ENCODE measurements around the gene S100G. TPM values are rescaled to one million over a fixed set of nuclear protein-coding genes. Genes with fewer than 3 reads are reported as not detected.
"Not testable (repeated sequence)": the region's sequence is repeated elsewhere in the genome, so short reads cannot be mapped to it uniquely, and the experiment has no call there.

The S100G gene
- not detected for total RNA-seq

DNA sequence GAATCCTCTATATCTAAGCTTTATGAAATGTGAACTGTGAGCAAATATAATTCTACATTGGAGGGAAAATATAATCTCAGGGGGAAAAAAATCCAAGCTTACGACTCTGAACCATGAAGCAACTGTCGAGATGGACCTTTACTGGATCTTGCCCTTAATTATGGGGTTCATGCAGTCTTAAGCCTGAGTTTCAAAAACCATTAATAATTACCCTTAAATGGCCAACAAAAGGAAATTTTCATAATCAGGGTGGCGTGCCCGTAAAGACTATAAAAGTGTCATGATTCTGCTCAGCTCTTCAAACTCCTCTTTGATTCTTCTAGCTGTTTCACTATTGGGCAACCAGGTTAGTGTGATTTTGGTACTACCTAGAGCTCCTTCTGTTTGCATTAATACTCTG lies at the start of gene S100G:
S100G (plus strand) TSS at position 301 of the 400 bp plus-strand sequence. CDS start 849 bp downstream, outside the sequence.
- DNase-seq (ENCODE audit: low read depth in 2 of 3, low spot score in 2 of 3) = no peak

GRCh38 chrX:16601885-16602284 lies 48.1 kb upstream of the S100G start:
- DNase-seq (ENCODE audit: low read depth in 2 of 3, low spot score in 2 of 3) = no peak

GRCh38 chrX:16603235-16603634 lies 46.7 kb upstream of the S100G start:
- not testable (repeated sequence) for DNase-seq (ENCODE audit: low read depth in 2 of 3, low spot score in 2 of 3)

DNA sequence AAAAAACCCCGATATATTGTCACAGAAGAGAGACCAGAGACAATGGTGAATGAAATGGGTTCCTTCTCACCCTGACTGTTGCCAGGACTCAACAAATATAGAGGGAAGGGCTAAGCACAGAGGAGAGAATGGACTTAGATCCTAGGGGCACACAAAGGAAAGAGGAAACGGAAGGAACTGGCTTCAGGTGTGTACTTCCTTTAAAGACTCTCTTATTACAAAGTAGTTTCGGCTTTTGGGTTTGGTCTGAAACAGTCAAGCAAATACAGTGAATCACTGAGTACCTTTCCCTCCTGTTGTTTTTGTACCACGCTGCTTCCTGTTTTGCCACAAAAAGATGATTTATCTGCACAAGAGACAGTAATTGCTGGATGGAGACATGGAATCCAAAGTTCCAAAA lies 46.1 kb upstream of the S100G start:
- no peak for DNase-seq (ENCODE audit: low read depth in 2 of 3, low spot score in 2 of 3)

DNA sequence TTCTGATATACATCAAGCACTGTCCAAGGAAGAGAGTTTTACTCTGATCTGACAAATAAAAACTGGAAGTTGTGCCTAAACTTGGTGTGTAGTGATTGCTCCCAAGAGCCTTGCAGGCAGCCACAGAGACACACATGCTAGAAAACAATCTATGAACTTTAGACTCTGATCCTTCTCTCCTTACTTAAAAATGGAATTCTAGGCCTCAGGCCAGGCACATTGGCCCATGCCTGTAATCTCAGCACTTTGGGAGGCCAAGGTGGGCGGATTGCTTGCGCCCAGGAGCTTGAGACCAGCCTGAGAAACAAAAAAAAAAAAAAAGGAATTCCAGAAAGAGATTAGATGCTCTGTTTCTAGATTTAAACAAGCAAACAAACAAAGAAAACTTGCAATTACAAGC lies 45.6 kb upstream of the S100G start:
- no peak for DNase-seq (ENCODE audit: low read depth in 2 of 3, low spot score in 2 of 3)

DNA sequence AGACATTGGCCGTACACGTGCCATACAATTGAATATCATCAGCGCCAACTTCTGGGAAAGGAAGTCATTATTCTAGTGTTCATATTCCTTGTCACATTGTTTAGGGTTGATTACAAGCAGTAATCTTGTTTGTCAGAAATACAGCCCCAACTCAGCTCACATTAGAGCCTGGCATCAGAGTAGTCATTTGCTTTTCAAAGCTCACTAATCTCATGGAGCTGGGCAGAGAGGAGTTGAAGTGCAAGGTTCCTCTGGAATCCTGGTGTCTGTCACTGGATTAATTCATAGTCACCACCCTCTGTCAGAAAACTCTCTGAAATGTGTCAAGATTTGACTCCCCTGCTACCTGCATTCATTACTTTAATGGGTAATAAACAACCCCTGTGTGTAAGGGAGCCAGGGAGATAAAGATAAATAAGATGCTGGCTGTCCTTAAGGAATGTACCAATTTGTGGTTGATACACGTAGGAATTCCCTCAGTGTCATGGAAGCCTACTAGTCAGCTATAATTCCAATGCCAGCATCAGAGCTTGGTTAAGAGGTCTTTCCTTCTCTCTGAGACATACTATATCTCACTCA lies 43.7 kb upstream of the S100G start:
- DNase-seq (ENCODE audit: low read depth in 2 of 3, low spot score in 2 of 3) = no peak

- no peak for DNase-seq (ENCODE audit: low read depth in 2 of 3, low spot score in 2 of 3)
These were observed 39.8 kb upstream of the S100G start for GRCh38 chrX:16610121-16610621.

DNA sequence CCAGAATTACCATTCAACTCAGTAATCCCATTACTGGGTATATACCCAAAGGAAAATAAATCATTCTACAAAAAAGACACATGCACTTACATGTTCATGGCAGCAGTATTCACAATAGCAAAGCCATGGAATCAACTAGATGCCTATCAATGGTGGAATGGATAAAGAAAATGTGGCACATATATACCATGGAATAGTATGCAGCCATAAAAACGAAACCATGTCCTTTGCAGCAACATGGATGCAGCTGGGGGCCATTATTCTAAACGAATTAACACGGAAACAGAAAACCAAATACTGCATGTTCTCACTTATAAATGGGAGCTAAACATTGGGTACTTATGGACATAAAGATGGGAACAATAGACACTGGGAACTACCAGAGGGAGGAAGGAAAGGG lies 39.3 kb upstream of the S100G start:
- DNase-seq (ENCODE audit: low read depth in 2 of 3, low spot score in 2 of 3) = not testable (repeated sequence)

GRCh38 chrX:16612257-16612897 lies 37.6 kb upstream of the S100G start:
- no peak for DNase-seq (ENCODE audit: low read depth in 2 of 3, low spot score in 2 of 3)

DNA sequence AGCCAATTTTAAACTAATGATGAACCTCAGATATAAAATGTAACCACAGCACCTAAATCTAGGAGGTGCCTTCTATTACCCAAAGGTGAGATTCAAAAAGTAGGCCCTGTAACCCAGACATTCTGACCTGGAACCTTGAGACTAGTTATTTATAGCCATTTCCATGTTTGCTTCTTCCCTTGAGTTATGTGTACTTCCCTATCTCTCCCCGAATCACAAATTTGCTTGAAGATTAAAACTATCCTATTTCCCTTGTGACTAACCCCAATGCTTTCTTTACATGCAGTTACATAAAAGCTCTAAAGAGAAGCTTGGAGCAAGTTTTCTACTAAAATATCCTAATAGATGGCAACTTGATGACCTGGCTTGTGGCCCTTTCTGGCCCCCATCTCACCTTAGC lies 32.6 kb upstream of the S100G start:
- no peak for DNase-seq (ENCODE audit: low read depth in 2 of 3, low spot score in 2 of 3)

GRCh38 chrX:16618422-16618821 lies 31.5 kb upstream of the S100G start:
- DNase-seq (ENCODE audit: low read depth in 2 of 3, low spot score in 2 of 3) = no peak

DNA sequence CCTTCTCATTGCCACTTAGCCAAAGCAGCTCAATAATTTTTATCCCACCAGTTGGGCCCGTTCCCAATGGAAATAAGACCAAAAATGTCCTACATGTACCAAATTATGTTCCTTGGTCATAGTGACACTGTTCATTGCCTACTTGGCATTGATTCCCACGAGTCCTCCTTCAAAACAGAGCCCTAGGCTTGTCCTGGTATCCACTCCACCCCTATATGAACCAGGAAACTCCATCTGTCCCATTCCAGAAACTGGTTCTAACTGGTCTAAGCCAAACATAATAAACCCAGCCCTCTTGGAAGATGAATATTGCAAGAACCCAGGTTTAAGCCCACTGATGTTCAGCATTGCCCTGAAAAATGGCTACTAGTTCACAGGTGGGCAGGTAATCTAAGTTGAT lies 30.9 kb upstream of the S100G start:
- DNase-seq (ENCODE audit: low read depth in 2 of 3, low spot score in 2 of 3) = no peak

GRCh38 chrX:16628511-16628910 lies 21.4 kb upstream of the S100G start:
- DNase-seq (ENCODE audit: low read depth in 2 of 3, low spot score in 2 of 3) = not testable (repeated sequence)

DNA sequence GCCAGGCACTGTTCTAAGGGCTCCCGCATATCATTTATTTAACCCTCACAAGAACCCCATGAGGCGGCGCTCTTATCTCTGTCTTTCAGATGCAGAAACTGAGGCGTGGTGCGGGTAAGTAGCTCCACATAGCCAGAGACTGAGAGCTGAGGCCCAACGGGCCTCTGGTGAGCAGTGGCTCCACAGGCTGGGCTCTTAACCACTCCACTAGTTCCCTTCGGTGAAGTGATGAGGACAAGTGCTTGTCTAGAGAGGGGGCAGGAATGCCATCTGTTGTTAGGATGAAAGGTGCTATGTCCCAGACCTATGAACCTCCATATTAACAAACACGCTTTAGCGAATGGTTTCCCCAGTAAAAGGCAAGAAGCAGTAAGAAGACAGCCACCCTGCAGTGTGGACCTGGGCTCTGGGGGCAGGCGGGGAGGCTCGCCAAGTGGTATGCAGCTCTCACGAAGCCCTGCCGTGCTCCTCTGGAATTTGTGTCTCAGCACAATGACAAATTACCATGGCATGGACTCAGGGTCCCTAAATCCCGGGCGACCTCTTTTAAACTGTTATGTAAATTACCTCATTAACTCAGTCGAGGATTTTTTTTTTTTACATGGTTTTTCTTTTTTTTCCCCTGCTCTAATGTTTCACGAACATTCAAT lies 20.9 kb upstream of the S100G start:
- DNase-seq (ENCODE audit: low read depth in 2 of 3, low spot score in 2 of 3) = no peak

DNA sequence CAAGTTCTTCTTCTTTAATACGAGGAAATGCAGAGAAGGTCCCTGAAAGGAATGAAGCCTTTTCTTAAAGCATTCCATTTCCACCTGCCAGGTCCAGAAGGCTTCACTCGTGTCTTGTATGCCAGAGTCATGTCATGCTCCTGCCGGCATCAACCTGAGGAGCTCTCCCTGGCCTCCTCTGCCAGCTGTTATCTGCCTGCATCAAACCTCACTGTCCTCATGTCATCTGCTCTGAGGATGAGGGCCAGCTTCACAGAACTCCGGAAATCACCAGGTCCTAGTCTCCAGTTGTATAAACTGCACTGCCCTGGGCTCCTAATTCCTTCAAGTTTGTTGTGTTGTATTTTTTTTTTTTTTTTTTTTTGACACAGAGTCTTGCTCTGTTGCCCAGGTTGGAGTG lies 20.0 kb upstream of the S100G start:
- no peak for DNase-seq (ENCODE audit: low read depth in 2 of 3, low spot score in 2 of 3)

- no peak for DNase-seq (ENCODE audit: low read depth in 2 of 3, low spot score in 2 of 3)
These were observed 16.2 kb upstream of the S100G start for GRCh38 chrX:16633754-16634153.

DNA sequence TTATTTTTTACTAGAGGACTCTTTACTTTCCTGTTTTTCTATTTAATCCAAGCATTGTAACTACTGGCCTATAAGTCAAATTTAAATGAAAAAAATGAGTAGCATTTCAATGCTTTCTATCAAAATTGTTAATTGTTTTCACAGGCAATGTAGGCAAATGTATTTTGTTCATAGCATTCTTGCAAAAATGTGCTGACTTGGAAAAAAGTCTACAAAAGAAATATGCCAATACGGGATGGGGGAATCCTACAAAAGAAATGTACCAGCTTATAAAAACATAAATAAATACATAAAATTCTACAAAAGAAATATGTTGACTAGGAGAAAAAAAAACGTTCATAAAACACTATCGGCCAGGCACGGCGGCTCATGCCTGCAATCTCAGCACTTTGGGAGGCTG lies 14.9 kb upstream of the S100G start:
- DNase-seq (ENCODE audit: low read depth in 2 of 3, low spot score in 2 of 3) = no peak

DNA sequence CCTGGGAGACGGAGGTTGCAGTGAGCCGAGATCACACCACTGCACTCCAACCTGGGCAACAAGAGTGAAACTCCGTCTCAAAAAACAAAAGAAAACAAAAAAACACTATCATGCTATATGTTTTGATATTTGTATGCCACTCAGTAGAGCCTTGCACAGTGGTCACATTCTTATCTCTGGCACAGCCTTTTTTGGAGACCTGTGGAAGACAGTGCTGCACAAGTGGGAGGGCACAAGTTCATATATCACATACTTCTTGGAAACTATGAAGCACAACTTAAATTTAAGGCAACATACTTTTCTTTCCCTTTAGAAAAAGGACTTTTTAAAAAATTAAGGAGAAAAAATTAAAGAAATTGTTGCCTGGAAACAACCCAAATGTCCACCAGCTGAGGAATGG lies 14.4 kb upstream of the S100G start:
- DNase-seq (ENCODE audit: low read depth in 2 of 3, low spot score in 2 of 3) = no peak

GRCh38 chrX:16638533-16638932 lies 11.4 kb upstream of the S100G start:
- DNase-seq (ENCODE audit: low read depth in 2 of 3, low spot score in 2 of 3) = no peak

DNA sequence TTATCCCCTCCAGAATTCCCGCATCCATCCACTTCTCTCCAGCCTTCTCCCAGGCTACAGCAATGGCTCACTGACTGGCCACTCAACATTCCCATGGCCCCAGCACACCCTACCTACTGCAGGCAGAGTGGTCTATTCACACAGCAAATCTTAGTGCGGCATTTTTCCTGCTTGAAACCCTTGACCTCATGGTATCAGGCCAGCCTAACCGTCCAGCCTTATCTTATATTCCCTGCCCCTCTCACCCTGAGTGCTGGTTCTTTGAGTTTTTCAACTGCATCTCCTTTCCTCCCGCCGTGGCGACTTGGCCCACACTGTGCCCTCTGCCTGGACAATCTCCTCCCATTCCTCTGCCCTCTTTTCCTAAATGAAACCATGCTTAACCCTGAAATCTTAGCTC lies 10.0 kb upstream of the S100G start:
- DNase-seq (ENCODE audit: low read depth in 2 of 3, low spot score in 2 of 3) = no peak

GRCh38 chrX:16640823-16641222 lies 9.1 kb upstream of the S100G start:
- DNase-seq (ENCODE audit: low read depth in 2 of 3, low spot score in 2 of 3) = no peak

DNA sequence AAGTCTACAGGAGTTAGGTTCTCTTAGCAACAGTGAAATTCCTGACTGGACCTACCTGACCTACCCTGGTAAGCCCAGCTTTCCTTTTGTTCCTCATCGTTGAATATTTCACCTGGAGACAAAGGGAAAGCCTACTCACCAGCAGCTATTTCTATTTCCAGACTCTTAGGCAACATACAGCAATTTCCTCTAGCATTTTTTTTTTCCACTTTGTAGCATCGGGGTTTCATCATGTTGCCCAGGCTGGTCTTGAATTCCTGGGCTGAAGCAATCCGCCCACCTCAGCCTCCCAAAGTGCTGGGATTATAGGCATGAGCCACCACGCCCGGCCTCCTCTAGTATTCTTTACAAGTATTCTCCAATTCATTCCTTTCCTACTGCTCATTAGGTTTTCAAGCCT lies 6.8 kb upstream of the S100G start:
- no peak for DNase-seq (ENCODE audit: low read depth in 2 of 3, low spot score in 2 of 3)
